GM19395 (cell line): ENCODE measurements around the gene C1R.

Source experiments
- ATAC-seq: cut with Tn5 transposase; IDR thresholded peaks from one replicate; pipeline ENCODE4 v1.9.1; 2021; ENCODE audit warnings: mild to moderate bottlenecking, moderate library complexity; ENCODE audit not compliant: unreplicated experiment

Gene C1R

DNA sequence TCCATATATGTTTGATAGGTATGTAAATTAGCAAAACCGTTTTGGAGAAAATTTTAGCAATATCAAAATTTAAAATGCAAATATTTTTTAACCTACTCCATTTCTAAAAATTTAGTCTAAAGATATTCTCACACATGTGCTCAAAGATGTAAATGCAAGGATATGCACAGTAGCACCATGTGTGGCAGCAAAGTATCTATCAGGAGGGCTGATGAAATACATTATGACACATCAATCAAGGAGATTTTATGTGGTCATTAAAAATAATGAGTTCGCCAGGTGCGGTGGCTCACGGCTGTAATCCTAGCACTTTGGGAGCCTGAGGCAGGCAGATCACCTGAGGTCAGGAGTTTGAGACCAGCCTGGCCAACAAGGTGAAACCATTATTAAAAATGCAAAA, 8.0 kb upstream of the C1R start:
- no peak for ATAC-seq

DNA sequence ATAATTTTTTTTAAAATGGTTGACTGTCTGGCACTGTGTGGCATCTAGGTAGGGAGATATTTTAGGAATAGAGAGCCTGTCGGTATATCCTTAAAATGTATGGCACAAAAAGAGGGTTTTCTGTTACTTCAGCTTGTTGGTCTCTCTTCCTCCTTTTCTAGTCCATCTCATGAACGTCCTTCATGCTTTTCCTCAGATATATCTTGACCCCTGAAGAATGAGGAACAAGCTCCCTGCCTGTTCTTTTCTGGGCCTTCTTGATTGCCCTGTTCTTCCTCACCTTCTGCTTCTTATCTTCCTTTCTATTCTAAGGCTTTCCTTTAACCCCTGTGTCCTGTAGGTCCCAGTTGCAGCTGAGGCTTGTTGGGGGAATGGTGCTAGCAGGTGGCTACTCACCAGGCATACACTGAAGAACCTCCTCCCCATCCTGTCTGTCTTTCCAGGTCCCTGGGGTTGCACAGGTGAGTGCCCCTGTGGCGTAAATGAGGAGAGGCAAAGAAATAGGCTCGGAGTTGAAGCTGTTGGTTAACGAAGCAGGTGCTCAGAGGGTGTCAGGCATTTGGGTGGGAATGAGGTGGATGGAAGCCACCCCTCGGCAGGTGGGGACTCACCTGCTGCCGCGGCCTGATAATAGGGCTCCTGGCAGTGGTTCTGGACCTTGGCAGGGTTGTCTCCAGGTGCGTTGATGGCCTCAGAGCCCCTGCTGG, 7.2 kb upstream of the C1R start:
- ATAC-seq, result no peak

DNA sequence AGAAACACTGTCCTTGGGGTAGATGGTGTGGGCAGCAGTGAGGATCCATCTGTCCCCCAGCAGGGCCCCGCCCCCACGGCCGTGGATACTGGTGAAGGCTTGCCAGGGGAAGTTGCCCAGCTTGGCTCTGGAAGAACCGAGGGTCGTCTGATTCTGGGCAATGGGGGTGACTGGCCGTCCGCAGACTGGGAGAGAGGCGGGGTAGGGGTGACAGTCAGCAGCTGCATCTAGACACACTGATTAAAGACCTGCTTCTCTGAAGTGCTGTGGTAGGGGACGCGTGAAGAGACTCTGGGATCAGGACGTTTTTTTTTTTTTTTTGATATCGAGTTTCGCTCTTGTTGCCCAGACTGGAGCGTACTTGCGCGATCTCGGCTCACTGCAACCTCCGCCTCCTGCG, 4.7 kb upstream of the C1R start:
- ATAC-seq, result no peak

DNA sequence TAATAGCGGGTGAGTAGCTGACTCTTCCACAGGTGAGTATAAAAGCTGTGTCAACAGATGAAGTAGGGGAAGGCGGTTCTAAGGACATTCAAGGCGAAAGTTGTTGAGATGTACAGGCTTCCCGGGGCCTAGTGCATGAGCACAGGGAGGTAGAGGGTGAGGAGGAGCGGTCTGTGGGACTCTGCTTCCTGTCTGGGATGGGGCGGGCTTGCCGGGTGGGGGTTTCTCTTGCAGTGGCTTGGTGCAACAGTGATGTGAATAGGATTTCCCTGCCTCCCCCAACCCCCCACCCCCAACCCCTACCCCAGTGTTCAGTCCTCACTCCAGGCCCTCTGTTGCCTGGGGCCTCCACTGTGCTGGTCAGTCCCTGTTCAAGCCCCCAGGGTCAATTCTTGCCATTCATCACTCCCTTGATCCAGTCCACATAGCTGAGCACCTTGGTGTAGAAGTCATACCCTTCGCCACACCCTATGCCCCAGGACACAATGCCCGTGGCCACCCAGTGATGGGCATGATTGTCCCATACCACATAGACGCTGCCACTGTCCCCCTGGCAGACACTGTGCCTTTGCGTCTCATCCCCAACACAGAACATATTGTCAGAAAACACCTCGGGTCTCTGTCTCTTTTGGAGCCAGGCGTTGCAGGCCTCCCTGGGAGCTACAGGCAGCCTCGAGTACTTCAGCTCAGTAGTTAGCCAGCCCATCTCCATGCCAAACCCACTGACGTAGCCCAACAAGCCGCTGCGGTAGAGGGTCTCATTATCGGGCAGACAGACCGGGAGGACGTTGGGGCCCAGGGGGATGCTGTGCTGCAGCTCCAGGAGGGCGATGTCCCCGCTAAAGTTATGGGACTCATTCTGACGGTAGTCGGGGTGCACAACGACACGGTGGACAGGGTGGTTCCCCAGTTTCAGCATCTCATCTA, 4.0 kb upstream of the C1R start:
- ATAC-seq, result no peak

DNA sequence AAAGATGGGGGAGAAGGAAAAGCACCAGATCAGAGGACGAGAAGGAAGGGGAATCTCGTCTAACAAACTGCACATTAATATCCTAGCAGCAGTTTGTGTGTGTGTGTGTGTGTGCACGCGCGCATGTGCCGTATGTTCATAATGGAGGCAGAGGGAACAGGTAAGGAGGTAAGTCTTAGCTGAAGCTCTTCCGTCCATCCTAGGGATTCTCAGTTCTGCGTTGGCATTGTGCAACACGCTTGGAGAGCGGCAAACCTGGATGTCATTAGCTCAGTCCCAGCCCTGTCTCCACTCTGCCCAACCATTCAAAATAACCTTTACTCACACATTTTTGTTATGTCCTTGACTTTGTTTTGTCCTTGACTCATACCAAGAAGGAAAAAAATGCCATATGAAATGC, 1.6 kb upstream of the C1R start:
- ATAC-seq, result no peak

DNA sequence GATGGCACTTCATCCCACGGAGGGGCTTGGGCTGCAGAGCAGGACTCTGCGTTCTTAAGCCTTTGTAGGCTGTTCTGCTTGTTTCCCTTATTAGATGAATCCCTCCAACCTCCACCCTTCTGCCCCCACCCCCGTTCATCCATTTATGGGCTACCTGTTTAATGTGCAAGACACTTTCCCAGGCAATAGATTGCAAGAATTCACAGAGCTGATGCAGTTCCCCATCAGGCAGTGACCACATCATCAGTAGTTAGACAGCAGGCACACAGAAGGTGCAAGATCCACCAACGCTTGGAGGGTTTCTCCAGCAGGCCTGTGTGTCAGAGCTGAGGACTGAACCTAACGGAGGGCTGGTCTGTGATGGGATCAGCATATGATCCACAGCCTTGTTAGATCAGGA, 1.2 kb upstream of the C1R start:
- ATAC-seq, result no peak

DNA sequence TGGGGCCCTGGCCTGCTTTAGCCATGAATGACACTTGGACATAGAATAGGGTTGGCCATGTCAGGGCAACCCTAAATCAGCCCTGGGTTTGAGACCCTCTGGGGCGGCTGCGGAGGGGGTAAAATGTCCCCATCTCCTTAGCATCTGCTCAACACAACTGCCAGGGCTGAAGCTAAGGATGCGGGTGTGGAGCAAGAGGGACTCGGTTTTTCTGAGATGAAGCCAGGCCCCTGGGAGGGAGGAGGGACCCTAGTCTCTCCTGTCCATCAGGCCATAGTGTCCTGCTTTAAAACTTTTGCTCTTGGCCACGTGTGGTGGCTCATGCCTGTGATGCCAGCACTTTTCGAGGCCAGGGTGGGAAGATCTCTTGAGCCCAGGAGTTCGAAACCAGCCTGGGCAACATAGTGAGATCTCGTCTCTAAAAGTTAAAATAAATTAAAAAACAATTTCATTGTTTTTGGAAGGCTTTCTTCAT, 778 bp upstream of the C1R start:
- ATAC-seq, result no peak

DNA sequence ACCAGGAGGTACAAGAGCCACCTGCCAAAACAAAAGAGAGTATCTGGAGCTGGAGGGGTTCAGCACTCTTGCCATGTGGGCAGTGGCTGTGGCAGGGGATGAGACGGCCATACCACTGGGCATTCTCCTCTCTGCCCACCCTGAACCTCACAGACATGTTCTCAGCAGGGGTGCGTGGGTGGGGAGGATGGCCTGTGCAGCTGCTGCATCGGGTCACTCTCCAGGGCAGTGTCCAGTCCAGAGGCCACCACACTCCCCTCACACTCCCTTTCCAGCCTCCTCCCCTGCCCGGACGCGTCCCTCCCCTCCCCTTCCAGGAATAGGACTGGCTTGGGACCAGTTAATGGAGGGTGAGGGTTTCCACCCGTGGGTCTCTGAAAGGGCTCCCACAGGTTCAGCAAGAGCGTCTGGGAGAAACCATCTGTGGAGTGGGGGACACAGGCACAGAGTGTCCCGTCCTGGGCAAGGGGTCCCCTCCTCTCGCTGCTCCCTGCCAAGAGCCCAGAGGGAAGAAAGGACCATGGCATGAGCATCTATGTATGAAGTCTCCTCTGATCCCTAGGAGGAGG, 501 bp downstream of the C1R start:
- no peak for ATAC-seq

DNA sequence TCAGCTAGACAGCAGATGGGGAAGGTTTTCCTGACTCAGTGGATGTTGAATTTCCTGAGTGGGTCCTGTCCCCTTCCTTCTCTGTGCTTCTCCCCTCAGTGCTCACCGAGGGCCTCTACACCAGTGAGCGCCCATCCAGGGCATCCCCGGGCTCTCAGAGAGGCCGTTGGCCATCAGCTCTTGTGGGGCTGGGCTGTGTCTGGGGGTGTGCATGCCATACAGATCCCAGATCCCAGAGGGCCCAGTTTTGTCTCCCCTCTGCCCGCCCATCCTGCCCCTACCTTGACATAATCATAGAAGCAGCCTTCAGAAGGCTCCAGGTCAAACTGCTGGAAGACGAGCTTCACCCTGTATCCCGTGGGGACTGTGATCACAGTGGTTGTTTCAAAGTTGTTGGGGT, 1.1 kb downstream of the C1R start:
- no peak for ATAC-seq

DNA sequence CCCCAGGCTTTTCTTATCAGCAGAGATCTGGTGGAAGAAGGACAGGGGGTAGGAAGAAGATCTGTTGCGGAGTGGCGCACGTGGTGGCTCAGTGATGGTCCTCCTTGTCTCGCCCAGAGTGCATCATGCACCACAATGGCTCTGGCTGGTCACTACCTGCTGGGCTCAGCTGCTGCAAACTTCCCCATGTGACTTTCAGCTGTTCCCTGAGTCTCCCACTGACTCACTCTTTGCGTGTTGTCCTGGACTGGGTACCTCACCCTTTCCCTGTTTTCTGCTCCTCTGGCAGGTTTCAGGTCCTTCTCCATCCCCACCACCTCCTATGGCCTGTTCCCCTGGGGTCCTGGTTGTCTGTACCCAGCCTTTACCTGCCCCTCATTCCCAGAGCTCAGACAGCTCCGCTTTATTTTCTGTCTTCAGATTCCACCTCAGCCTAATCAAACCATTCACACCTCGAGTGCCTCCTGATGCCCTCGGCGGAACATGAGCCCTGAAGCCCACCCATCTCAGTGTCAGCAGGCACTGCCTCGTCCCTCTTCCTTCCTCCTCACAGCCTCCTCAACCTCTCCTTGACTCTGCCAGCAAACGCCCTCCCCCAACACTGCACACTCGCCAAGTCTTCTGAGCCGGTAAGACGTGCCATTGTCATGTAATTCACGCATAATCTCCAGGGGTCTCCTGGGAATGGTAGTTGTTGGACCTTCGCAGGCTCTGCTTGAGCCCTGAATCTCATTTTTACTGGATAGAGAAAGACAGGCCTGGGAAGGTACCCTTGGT, 1.8 kb downstream of the C1R start:
- ATAC-seq, result no peak

DNA sequence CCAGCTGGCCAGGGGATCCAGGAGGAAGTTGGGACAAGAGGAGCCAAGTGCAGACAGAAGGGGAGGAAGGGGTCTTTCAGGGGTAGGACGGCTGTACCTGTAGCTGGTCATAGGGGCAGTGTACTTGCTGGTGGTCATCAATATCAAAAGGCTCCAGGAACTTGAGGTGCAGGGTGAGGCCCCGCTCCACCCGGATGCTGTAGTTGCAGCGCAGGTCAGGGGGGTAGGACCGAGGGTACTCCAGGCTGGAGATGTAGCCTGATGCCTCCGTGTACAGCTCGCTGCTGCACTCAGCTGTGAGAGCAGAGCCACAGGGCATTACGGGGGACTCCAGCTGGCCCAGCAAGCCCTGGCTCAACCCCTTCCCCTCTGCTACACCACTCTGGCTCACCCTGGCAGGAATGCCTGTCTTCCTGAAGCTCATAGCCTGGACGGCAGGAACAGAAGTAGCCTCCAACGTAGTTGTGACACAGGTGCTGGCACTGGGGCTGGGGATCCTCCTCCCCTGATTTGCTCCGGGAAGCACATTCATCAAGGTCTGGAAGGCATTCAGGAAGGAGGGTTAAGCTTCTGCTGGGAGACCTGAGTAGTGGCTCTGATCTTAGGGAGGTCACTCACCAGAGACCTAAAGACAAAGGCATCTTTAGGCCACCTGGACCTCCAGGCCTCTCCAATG, 2.9 kb downstream of the C1R start:
- no peak for ATAC-seq

DNA sequence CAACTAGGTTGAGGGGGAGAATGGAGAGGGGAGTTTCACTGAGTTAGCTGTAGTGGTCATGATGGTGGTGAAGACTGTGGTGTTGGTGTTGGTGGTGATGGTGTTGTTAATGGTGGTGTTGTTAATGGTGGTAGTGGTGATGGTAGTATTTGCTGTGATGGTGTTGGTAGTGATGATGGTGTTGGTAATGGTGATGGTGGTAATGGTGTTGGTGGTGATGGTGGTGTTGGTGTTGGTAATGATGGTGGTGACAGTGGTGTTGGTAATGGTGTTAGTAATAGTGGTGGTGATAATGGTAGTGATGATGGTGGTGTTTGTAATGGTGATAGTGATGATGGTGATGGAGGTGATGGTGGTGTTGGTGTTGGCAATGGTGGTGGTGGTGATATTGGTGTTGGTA, 9.1 kb downstream of the C1R start:
- ATAC-seq, result no peak

DNA sequence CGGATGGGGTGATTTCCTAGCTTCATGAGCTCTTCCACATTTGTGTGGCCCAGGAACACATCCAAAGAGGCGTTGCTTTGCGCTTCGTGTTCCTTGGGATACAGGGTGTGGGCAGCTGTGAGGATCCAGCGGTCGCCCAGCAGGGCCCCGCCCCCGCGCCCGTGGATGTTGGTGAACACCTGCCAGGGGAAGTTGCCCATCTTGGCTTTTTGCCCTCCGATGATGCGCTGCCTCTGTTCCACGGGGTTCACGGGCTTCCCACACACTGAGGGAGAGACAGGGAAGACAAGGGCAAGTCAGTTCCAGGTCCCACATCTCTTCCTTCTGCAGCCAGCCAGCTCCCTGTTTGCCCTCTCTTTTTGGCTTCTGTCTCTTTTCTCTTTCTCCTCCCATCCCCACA, 11.2 kb downstream of the C1R start:
- ATAC-seq, result no peak

DNA sequence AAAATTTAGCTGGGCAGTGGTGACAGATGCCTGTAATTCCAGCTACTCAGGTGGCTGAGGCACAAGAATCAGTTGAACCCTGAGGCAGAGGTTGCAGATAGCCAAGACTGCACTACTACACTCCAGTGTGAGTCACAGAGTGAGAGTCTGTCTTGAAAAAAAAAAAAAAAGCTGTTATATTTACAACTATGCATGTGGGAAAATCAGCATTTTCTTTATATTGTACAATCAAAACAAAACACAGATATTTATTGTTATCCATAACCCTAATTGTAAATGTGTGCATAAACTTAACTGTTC, 12.5 kb downstream of the C1R start:
- ATAC-seq, result no peak

DNA sequence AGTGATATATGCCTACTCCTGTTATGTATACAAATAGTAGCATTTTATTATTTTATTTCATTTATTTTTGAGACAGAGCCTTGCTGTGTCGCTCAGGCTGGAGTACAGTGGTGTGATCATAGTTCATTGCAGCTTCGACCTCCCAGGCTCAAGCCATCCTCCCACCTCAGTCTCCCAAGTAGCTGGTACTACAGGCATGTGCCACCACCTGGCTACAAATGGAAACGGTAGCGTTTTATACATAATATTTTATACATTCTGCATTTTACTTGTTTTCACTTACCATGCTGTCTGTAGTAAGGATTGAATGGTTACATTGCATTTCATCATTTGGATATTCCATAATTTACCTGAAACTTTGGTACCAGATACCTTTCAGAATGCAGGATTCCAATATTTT, 14.1 kb downstream of the C1R start:
- ATAC-seq, result no peak

DNA sequence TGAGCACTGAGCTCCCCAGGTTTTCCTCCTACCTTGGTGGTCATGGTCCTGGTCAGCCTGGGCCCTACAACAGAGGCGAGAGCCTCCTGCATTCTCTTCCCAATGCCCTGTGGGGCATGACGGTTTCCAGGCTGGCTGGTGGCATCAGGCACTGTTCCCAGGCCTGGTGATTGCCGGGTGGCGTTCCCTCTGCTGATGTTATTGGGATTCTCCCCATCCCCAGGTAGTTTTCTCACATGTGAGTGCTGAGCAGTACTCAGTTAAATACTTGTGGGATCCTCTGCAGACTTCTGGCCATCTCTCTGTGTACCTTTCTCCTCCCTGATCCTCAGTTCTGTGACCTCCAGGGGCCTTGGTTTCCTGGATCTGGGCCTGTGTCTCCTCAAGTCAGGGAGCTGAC, 15.8 kb downstream of the C1R start:
- no peak for ATAC-seq

DNA sequence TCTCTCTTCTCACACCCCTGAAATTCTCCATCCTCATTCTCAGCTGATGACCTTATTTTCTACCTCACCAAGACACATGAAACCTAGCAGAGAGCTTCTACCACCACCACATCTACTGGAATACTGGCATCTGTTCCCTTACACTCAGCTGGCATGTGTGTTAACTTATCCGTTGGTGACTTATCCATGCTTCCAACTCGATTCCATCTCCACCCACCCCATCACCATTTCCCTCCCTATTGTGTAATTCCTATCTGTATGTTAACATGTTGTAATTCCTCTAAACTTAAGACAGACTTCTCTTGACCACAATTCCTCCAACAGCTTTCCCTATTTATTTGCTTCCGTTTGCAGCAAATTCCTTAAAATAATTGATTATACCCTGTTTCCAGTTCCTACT, 16.3 kb downstream of the C1R start:
- no peak for ATAC-seq

DNA sequence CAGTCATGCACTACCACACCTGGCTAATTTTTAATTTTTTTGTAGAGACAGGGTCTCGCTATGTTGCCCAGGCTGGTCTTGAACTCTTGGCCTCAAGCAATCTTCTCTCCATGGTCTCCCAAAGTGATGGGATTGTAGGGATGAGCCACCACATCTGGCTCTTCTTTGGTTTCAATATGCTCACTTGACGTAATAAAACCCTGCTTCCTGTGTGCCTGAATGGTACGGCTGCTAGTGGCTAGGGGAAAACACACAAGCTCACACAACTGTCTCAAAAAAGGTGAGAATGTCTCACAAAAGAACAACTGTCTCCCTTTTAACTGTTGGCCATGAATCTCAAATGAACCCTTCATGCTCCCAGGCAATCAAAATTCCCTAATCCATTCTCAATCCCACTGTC, 16.7 kb downstream of the C1R start:
- no peak for ATAC-seq

DNA sequence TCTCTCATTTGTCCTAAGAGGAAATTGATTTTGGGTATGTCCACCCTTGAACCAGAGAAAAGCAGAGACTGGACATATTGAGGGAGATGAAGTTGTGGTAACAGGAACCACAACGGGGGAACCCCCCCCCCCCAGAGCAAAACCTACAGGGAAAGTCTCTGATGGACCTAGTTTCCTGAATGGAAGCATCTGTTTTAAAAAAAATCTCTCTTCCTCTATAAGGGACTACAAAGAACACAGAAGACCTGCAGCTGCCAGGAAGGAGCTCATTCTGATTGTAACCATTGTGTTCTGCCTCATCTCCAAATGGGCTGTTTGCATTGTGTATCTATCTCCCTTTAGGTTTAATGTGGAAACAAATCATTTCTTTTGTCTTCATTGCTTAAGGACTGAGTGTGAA, 18.3 kb downstream of the C1R start:
- ATAC-seq, result no peak

DNA sequence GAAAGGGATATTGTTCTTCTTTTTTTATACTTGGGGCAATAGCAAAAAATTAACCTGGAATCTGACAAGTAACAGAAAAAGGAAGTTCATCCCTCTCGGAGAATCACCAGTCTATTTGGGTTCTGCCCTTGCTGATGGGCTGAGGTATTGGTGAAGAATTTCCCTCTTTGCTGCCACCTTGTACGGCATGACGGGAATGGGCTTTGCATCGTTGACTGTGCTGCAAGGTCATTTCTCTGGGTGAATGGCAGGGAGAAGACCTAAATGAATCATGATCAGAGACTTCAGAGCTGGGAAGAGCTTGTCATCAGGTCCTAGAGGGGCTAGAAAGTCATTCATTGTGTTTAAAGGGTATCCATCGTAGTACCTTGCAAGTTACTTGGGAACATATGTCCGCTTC, 19.7 kb downstream of the C1R start:
- ATAC-seq, result no peak

DNA sequence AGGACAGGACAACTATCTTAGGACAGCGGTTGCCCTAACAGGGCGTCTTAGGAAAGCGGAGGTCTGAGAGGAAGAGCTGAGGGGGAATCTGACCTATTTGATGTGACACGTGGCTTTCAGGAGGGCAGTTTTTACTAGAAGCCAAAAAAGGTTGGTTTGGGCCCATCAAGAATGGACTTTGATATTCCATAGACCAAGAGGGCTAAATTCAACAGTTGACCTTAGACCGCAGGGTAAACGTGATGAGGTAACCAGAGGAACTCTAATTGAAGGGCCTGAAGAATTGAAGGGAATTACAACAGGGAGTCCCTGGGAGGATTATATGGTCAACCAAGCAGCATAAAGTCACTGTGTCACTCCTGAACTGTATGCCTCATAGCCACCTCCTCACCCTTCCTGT, 20.2 kb downstream of the C1R start:
- ATAC-seq, result no peak
